Dermis blood vessel endothelial cell (primary cell): ENCODE results near the gene BORCS5. TPM values are rescaled to one million over a fixed set of nuclear protein-coding genes. Genes with fewer than 3 reads are reported as not detected.

Experiments
- DNase-seq: peaks from one replicate; pipeline ENCODE4 v3.0.0; 2010
- total RNA-seq: library from RNA; depleted of rRNA; stranded (reverse); fragments of >200 nt; gene quantifications from 2 replicates; pipeline ENCODE4 v1.2.3, GENCODE V29; 2014

BORCS5 gene
- total RNA-seq, 1 donor from 2014 or later: 2.9 TPM

DNA sequence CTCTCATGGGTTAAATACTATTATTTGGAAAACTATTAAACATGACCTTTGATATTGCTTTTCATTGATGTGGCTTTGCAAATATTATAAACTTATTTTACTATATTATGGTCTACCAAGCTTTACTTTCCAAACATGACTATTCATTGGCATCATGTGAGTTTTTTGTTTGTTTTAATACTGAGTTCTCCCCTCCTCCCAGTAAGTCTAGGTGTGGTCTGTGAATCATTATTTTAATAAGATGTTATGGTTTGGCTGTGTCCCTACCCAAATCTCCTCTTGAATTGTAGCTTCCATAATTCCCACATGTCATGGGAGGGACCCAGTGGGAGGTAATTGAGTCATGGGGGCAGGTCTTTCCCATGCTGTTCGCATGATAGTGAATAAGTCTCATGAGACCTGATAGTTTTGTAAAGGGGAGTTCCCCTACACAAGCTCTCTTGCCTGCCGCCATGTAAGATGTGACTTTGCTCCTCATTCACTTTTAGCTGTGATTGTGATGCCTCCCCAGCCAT, 80.0 kb downstream of the BORCS5 start:
- DNase-seq: no peak

DNA sequence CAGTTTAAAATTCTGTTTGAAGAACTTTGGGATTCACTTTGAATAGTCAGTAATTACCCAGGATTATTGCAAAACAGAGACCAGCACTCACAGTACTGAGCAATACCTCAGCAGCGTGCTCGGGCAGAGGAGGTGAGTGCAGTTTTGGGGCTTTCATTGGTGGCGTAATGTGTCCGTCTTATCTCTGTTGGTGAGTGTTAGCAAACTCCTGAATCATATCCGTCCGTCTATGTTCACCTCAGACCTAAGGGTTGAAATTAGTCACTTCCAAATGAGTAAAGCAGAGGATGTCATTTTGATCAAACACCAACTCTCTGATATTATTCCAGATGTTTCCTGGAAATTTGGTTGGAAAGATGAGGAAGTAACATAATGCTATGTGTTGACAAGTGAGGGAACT, 82.8 kb downstream of the BORCS5 start:
- DNase-seq: peak; percentile 98

DNA sequence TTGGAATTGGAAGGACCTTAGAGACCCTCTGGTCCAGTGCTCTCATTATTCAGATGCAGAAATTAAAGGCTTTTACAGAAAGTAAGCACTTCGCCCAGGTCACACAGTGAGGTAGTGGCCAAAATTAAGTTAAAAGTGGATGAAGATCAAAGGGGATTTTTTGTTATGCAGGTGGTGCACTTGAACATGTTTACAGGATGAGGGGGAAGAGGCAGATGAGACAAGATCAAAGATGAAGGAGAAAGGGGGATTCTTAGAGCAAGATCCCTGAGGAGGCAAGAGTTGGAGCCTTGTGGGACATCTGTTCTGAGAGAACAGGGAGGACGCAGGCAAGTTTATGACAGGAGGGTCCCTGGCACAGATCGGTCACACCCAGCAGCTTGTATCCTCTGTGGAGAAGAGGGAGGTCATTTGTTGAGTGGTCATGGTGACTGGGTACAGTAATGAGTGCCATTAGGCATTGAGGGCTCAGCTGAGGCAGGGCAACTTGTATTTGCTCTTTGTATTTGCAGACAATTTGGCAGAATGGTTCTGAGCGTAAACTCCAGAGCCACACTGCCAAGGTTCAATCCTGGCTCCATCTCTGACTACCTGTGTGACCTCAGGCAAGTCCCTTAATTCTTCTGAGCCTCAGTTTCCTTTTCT, 84.0 kb downstream of the BORCS5 start:
- DNase-seq: no peak

DNA sequence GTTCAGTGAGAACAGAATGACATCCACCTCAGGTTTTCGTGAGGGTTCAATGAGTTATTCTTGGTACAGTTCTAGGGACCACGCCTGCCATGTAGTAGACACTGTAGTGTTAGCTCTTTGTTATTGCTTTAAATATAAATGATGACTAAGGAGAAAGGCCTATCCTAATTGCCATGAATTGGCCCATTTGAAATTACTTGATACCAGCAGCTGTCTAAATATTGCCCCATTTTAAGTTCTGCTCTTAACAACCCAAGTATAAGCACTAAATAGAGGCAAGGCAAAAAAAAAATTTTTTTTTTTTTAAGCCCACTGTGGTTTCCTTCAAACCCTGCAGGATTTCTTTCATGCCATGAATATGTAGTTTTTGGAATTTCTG, 84.5 kb downstream of the BORCS5 start:
- DNase-seq: no peak

DNA sequence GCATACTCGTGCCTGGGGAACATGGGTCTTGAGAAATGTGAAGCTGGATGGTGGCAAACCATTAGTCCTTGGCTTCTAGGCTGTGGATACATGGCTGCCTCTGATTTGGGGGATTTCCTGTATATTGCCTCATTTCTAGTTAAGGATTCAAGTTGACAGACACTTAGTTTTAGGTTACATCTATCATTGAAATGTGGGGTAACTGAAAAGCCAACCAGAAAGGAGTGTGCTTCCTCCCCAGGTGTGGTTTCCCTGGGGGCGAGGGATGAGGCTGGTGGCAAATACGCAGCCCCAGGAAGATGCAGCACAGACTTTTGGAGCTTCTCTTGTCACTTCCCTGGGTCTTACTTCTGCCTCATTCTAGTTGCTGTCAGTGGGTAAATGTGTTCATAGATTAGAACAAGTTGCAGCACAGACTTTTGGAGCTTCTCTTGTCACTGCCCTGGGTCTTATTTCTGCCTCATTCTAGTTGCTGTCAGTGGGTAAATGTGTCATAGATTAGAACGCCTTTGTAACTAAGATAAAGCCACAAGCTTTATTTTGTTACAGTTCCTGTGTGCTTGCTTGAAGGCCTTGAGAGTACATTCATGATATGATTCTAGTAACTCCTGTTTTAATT, 85.1 kb downstream of the BORCS5 start:
- no peak for DNase-seq

DNA sequence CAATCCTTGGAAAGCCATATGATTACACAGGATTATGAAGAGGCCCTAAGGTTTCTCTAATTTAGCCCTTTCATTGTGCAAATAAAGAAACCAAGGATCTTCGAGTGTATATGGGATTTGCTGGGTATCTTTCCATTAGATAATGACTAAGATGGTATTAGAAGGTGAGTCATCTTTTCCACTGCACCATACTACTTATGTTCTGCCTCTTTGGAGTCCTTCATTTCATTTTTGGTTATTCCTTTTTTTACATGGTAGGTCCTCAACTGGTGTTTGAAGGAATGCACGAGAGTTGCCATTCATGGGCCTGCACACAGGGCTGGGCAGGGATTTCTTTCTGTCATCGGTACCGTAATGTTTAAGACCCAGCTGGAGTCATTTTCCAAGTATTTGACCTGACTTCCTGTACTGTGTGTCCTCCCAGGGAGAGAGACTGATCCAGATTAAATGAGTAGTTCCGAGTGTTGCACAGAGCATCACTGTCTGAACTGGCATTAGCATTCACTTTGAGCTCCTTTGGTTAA, 85.7 kb downstream of the BORCS5 start:
- DNase-seq: peak; percentile 74

DNA sequence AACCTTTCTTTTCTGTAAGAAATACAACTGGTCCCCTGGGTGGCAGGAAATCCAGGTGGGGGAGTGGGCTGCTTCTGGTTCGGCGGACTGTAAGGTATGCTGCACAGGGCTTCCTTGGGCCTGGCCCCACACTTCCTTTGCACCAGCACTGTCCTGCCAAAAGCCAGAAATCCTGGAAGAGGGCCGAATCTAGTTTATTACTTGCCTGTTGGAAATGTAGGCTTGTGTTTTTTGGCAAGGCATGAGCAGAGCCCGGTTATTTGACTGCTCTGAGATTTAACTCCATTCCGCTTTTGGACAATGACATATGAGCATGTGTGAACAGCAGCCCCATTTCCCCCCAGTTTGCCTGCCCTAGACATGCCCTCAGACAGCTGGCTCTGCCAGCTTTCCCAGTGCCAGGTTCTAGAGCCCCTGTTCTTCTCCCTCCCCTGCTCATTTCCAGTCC, 86.6 kb downstream of the BORCS5 start:
- DNase-seq: peak; percentile 78

DNA sequence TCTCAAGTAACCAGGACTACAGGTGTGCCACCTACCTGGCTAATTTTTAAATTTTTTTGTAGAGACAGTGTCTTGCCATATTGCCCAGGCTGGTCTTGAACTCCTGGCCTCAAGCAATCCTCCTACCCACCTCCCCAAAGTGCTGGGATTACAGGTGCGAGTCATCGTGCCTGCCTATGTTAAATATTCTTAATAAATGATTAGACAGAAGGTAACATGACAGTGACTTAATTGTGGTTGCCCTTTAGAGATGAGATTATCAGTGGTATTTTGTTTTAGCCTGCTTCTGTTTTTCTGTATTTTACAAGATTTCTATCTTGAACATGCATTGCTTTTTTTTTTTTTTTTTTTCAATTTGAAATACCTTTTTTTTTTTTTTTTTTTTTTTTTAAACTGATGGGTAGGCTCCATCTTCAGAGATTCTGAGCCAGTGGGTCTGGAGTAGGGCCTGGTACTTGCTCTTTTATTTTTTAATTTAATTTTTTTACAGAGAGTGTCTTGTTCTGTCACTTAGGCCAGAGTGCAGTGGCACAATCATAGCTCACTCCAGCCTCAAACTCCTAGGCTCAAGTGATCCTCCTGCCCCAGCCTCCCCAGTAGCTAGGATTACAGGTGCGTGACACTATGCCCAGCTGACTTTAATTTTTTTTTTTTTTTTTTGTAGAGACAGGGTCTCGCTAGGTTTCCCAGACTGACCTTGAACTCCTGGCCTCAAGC, 88.4 kb downstream of the BORCS5 start:
- no peak for DNase-seq

DNA sequence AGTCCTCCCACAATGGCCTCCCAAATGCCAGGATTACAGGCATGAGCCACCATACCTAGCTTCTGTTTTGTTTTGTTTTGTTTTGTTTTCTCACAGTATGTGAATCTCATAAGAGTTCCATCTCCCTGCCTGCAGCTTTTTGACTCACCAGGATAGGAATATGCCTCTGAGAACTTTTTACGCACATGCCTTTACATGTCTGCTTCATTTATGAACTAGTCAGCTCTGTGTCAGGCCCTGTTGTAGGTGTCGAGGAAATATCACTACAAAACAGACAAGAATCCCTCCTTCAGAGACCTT, 89.0 kb downstream of the BORCS5 start:
- no peak for DNase-seq

DNA sequence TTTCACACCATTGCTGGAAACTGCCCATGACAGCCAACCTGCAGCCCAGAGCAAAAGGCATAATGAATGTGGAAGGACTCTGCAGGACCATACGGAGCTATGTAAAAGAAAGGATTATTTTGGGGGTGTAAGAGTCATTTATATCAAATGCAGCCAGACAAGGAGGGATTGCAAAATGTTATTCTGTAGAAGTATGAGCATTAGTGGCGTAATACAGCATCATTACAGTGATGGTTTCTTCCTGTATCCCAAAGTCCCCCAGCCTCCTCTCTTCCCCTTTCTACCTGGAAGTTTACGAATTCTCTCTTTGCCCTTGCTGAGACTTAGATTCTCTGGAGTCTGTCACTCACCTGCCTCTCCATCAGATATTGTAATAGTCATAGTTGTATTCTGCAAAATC, 89.9 kb downstream of the BORCS5 start:
- DNase-seq: no peak

DNA sequence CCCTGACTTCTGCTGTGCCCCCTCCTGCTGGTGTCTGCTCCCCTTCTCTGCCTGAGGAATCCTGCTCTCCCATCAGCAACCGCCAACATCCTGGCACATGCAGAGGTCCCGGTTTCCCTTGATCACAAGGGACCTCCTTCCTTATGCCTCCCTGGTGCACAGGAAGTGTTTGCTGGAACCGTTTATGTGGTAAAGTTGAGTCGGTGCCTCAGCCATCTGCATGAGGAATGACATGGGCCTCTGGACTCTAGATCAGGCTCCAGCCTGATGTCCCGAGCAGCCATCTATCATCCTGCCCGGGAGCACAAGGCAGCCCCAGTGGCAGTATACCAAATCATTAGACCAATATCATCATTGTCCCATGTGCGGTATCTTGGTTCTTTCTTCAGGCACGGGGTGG, 90.4 kb downstream of the BORCS5 start:
- DNase-seq: peak; percentile 38

DNA sequence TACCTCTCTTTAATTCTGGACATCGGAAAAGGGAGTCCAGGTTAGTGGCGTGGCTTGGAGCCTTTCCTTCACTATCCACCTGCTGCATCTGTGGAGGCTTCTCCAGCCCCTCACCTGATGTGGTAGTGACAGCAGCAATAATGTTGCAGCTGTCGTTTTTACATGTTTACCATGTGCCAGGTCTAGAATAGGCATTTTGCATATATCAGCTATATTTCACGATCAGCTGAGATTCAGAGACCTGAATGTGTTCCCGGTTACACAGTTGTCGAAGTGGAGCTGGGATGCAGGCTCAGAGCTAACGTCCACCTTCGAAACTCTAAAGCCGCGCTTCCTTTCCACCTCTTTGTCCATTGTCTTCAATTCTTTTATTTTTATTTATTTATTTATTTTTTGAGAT, 91.0 kb downstream of the BORCS5 start:
- DNase-seq: no peak

DNA sequence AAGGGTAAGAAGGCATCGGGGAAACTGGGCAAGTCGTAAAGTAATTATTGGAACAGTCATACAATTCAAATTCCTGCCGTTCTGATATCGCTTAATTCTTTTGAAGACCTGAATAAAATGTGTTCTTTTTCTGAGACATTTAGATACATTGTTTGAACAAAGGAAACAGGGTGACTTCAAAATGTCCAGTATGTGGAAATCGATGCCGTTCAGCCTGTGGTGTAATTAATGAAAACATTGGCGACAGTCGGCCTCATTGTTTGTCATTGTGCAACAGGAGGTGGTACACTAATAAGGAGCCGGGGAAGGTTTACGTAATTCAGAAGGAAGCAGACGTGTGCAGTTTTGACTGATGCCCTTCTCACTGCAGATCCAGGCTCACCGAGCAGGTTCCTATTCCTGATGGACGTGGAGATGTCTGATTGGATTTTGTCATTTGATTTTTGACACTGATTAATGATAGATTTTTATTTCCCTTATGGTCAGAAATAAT, 92.7 kb downstream of the BORCS5 start:
- DNase-seq: peak; percentile 70

DNA sequence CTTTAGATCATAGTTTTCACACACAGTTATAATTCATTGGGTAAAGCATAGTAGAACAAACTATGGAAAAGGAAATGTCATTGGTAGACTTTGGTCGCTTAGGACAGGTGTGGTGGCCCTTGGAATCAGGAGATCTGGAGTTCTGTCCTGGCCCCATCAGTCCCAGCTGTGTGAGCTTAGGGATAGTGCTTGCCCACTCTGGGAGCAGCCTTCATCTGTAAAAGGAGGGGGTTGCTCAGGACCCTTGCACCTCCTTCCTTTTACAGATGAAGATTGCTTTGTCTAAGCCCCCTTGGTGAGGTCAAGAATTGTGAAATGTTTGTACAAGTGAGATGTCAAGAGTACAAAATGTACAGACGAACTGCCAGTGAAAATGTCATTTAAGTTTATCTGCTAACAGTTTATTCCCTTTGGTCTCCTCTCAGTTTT, 93.2 kb downstream of the BORCS5 start:
- no peak for DNase-seq

DNA sequence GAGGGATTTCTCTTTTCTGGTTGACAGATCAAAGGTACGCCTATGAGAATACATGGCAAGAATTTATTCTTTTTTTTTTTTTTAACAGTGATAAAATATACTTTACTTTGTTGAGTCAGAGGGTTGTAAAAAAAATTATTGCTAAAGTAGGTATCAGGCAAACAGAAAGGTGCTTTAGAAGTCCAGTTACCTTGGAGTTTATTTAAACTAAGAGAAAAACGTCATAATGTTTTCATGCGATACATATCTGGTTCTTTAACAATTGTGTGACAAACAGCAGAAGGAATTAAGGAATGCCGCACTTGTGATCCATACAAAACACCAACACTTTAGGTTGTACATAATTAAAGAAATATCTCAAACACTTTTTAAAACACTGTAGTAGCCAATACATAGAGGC, 94.2 kb downstream of the BORCS5 start:
- DNase-seq: no peak

DNA sequence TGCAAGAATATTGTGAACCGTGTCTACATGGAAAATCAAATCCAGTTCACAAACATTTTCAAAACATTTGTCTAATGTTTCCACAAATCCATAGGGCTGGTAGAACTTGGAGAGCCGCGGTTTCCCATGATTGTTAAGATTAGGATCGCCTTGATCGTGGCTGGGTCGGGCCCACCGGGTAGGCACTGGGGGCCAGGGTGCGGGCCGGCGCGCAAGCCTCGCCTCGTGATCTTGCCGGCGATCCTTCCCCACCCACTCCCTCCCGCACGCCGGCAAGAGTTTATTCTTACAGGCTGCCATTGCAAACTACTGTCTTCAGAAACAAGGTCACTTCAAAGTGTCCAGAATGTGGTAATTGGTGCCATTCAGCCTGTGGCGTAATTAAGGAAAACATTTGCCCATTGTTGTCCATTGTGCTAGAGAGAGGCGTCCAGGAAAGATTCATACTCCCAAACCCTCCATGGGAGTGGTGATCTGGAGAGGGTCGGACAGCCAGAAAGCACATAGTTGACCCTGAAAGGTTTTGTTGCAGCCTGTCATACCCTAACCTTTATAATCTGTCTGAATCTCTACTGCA, 95.5 kb downstream of the BORCS5 start:
- no peak for DNase-seq

DNA sequence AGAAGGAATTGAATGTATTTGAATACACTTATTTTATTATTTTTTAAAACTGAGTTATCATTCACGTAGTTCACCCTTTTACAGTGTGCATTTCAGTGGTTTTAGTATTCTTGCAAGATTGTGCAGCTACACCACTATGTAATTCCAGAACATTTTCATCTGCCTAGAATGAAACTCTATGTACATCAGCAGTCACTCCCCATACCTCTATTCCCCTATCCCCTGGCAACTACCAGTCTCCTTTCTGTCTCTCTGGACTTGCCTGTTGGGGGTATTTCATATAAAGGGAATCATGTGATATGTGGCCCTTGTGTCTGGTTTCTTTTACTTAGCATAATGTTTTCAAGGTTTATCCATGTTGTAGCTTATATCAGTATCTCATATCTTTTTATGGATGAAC, 96.8 kb downstream of the BORCS5 start:
- DNase-seq: no peak

DNA sequence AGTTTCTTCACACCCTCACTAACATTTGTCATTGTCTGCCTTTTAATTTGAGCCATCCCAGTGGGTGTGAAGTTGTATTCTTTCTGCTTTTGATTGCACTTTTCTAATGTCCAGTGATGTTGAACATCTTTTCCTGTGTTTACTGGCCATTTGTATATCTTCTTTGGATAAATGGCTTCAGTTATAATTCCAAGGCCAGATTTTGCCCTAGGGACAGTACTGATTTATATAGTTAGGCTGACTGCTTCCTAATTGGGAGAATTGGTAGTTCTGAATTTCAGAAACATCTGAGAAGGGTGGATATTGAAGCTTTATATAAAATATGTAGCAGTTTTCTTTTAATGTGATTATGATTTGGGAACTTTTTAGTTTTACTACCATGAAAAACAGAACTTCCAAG, 97.4 kb downstream of the BORCS5 start:
- no peak for DNase-seq

DNA sequence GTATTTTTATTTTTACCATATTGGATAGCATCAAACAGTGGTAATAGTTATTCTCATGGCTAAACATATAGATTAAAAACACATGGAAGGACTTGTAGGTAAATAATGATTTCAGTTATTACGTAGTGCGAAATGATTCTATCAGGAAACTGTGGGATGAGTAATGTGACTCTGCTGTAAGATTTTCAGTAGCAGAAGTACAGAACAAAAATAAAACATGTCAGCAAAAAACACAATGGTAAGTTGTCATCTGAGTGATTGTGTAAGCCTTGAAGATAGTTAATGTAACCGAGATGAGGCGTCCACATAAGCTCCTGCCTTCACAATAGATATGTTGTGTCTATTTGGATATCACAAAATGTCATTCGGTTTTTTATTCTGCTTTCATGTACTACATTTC, 99.8 kb downstream of the BORCS5 start:
- peak; percentile 76 for DNase-seq

DNA sequence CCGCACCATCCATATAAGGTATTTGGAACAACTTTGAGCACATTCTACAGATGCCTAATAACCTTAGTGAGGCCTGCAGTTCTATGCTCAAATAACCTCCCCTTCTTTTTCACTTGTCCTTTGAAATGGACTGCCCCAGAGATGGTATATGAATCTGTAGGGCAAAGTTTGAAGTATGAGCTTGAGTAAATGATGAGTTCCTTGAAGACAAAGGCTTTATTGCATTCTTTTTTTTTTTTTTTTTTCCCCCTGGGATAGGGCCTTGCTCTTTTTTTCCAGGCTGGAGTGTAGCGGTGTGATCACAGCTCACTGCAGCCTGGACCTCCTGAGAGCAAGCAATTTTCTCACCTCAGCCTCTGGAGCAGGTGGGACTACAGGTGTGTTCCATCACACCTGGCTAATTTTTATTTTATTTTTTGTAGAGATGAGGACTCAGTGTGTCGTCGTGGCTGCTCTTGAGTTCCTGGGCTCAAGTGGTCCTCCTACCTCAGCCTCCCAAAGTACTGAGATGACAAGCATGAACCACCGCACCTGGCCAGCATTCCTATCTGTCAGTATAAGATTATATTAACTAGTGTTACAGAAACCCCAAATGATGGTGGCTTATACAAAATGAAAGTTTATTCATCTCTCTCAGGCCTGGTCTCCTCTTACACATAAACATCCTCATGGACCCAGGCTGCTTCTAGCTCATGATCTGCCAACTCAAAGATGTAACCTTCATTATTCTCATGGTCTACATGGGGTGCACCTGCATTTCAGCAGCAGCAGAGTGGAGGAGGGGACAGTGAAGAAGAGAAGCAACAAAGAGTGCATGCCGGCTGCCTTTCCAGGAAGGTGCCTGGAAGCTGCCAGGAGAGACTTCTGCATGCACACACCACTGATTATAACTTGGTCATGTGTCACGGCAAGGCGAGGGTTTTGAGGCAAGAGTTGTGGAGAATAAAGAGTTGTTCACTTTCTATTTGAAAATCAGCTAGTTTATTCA, 104.4 kb downstream of the BORCS5 start:
- DNase-seq: no peak

DNA sequence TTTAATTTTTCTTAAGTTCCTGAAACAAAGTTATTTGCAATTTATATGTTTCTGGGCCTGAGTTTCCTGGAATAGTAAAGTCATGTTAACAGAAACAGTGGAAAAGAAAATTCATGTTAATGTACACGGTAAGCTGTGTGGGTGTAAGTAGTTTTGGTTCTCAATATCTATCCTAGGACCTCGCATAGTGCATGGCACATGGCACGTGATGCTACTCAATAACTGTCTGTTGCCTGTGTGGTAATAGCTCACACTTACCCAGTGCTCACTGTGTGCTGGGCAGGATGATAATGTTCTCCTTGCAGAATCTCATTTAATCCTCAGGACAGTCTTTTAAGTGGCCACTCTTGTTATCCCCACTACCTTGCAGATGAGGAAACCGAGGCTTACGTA, 105.0 kb downstream of the BORCS5 start:
- DNase-seq: no peak

DNA sequence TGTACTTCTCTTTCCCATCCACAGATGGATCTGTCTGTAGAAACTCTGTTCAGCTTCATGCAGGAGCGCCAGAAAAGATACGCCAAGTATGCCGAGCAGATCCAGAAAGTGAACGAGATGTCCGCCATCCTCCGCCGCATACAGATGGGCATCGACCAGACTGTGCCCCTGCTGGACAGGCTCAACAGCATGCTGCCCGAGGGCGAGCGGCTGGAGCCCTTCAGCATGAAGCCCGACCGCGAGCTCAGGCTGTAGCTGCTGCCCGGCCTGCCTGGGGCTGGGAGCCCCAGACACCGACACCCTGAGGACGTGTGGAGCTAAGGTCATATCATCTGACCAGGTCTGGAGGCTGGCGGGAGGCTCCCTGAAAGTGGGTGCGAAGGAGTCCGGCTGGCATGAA, 108.6 kb downstream of the BORCS5 start:
- no peak for DNase-seq
